T-cell (primary cell): Measurements from ENCODE around the gene MED23. TPM values are rescaled to one million over a fixed set of nuclear protein-coding genes. Genes with fewer than 3 reads are reported as not detected.
A peak's percentile ranks its signal among the peaks of the same experiment; 100 is the strongest.

Experiments
- ATAC-seq, 4 experiments: fragments of 200-7000 bp in 3 of 4; fragments of 150-1000 bp in 1 of 4; cut with Tn5 transposase; replicated peaks in 1 of 4; 1 replicate in 3 of 4; 2 replicates in 1 of 4; pipeline ENCODE4 v1.10.0; 2021; ENCODE audit warnings: moderate library complexity in 3 of 4, mild to moderate bottlenecking in 2 of 4, moderate number of reproducible peaks in 1 of 4
- CTCF ChIA-PET, 2 donors: fragments of 300-600 bp; sonication (Branson Sonifier 250); formaldehyde crosslinking; loops; one replicate each; lab custom pipeline; 2022; ENCODE audit warnings: antibody characterized with exemption in 2 of 2; lab: Charles Lee
- POLR2A ChIA-PET, 2 donors: fragments of 300-600 bp; sonication (Branson Sonifier 250); formaldehyde crosslinking; loops; one replicate each; lab custom pipeline; 2022; ENCODE audit warnings: antibody characterized with exemption in 2 of 2; lab: Charles Lee
- DNase-seq, 35 experiments: peaks; one replicate each; pipeline versions ENCODE4 v3.0.0 to v3.0.0-alpha.2; 2013 to 2023
- H3K27ac ChIP-seq: one replicate; pipeline ENCODE4 v1.5.1; 2013; ENCODE audit warnings: low read length
- H3K27me3 ChIP-seq, 2 experiments: replicated peaks in 1 of 2; 1 replicate in 1 of 2; 2 replicates in 1 of 2; pipeline versions ENCODE4 v1.6.1 to v1.7.0; 2013; ENCODE audit warnings: low read length in 1 of 2, mixed read lengths in 1 of 2; ENCODE audit not compliant: control insufficient read depth in 2 of 2, insufficient read depth in 2 of 2; ENCODE audit errors: extremely low read depth in 1 of 2
- H3K36me3 ChIP-seq, 2 donors: 1 replicate in 1 of 2; 2 replicates in 1 of 2; pipeline versions ENCODE4 v1.6.1 to v1.7.0; 2013; ENCODE audit warnings: low read length in 1 of 2; ENCODE audit not compliant: control insufficient read depth in 2 of 2, insufficient read depth in 1 of 2; ENCODE audit errors: extremely low read depth in 1 of 2
- H3K4me1 ChIP-seq, 2 experiments: 1 replicate in 1 of 2; 2 replicates in 1 of 2; pipeline versions ENCODE4 v1.6.1 to v1.7.0; 2013; ENCODE audit warnings: low read length in 2 of 2, mixed read lengths in 1 of 2; ENCODE audit not compliant: insufficient read depth in 2 of 2, control insufficient read depth in 1 of 2; ENCODE audit errors: extremely low read depth in 1 of 2
- H3K4me3 ChIP-seq, 2 donors: 1 replicate in 1 of 2; 2 replicates in 1 of 2; pipeline versions ENCODE4 v1.5.1 to v1.7.0; 2013; ENCODE audit warnings: mild to moderate bottlenecking in 2 of 2, low read length in 1 of 2, moderate library complexity in 1 of 2; ENCODE audit not compliant: control insufficient read depth in 1 of 2; ENCODE audit errors: extremely low read depth in 1 of 2
- H3K9me3 ChIP-seq: 2 replicates; pipeline ENCODE4 v1.7.0; 2013
- H3K27ac Mint-ChIP-seq, 2 donors: one replicate each; pipeline ENCODE4 v1.8.0; 2020 to 2021; ENCODE audit warnings: mild to moderate bottlenecking in 2 of 2, mixed read lengths in 2 of 2
- H3K27me3 Mint-ChIP-seq, 2 donors: one replicate each; pipeline ENCODE4 v1.8.0; 2021 to 2022; ENCODE audit warnings: mixed read lengths in 2 of 2
- H3K36me3 Mint-ChIP-seq: one replicate; pipeline ENCODE4 v1.8.0; 2021; ENCODE audit warnings: mixed read lengths
- H3K4me1 Mint-ChIP-seq, 3 donors: one replicate each; pipeline ENCODE4 v1.8.0; 2020 to 2022; ENCODE audit warnings: mixed read lengths in 3 of 3, mild to moderate bottlenecking in 1 of 3
- H3K4me3 Mint-ChIP-seq, 3 donors: one replicate each; pipeline ENCODE4 v1.8.0; 2020 to 2022; ENCODE audit warnings: mild to moderate bottlenecking in 3 of 3, mixed read lengths in 3 of 3, moderate library complexity in 3 of 3
- H3K9me3 Mint-ChIP-seq, 3 donors: one replicate each; pipeline ENCODE4 v1.8.0; 2020 to 2022; ENCODE audit warnings: mixed read lengths in 3 of 3
- WGBS: methylation state at CpG from one replicate; pipeline ENCODE4 v1.1.5; 2013; ENCODE audit warnings: missing lambda C conversion rate; ENCODE audit not compliant: insufficient coverage; 5-methylcytosine and 5-hydroxymethylcytosine counted together
- total RNA-seq, 35 experiments: library from RNA in 6 of 35; stranded (reverse) in 6 of 35; fragments of 120-200 nt in 1 of 35; gene quantifications; one replicate each; pipeline versions ENCODE4 v1.2.1 to v1.2.4 and lab custom pipeline; 2013 to 2026

Gene MED23
- total RNA-seq, 5 donors from 2014 or later (not counting 1 experiment from before 2014, with no cell fraction given) = 45.6 to 64.5 (median 46.6) TPM

DNA sequence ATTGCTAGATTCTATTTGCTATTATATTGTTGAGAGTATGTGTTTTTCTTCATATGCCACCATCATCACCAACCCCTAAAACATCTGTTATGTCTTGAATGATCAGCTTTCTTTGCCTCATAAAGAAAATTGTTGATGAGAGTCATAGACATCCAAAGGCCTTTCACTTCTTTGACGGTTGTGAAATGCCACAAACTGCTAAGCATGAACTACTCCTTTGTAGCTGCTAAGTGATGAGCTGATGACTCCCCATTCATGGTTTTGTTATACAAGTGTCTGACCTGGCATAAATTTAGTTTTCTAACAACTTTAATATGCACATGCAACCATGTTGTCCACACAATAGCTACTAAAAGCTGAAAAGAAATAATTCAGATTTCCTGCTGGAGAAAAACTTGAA lies 684 bp upstream of the MED23 start:
- DNase-seq (peak in 1 of 35 experiments; percentile 27), ATAC-seq (no peak)
- Mint-ChIP-seq H3K36me3 (peaks cover 5% of the 10 kb centered on the region), H3K9me3 (no peaks in the 10 kb centered on the region), H3K4me1 (peaks cover 37 to 44% (median 39%) of the 10 kb centered on the region in 3 donors), H3K27me3 (no peaks in the 10 kb centered on the region), H3K27ac (peak overlapping the region; percentile 71 to 96), H3K4me3 (peak overlapping the region; percentile 94 to 99 (median 98))
- peaks cover 6 to 15% of the 10 kb centered on the region in 2 experiments for H3K4me1 ChIP-seq
- CTCF ChIA-PET = interaction anchor here (0.7 to 2.7 kb wide), 25 partner anchors 8 to 1229 kb away, joined by 3 to 19 read pairs (median 4); partner anchors contain the start of gene ENPP3 (in 1 of the 2)
- H3K4me3 ChIP-seq = peak overlapping the region in 1 of 2 donors; percentile 84
- no CpG with 5 or more reads among the region's 1 CpG for WGBS
- no peaks in the 10 kb centered on the region for H3K9me3 ChIP-seq
- peaks cover 0 to 19% of the 10 kb centered on the region in 2 donors for H3K36me3 ChIP-seq
- no peaks in the 10 kb centered on the region for H3K27me3 ChIP-seq
- POLR2A ChIA-PET = interaction anchor here (0.6 to 0.9 kb wide), 3 partner anchors 11 to 230 kb away, joined by 3 read pairs; no protein-coding TSS in a partner anchor
- H3K27ac ChIP-seq = peak overlapping the region; percentile 58

GRCh38 chr6:131615275-131615674 lies 12.8 kb downstream of the MED23 start:
- H3K4me3 Mint-ChIP-seq = no peak overlapping the region
- H3K4me3 ChIP-seq = no peak overlapping the region
- H3K9me3 Mint-ChIP-seq = no peaks in the 10 kb centered on the region
- H3K4me1 Mint-ChIP-seq = peaks cover 6 to 11% (median 7%) of the 10 kb centered on the region in 3 donors
- no peak overlapping the region for H3K27ac Mint-ChIP-seq
- CTCF ChIA-PET = no interaction called here
- H3K4me1 ChIP-seq = no peaks in the 10 kb centered on the region
- no CpG with 5 or more reads among the region's 4 CpGs for WGBS
- DNase-seq (no peak), ATAC-seq (no peak)
- peaks cover 0 to 83% of the 10 kb centered on the region in 2 donors for H3K36me3 ChIP-seq
- H3K27me3 Mint-ChIP-seq = no peaks in the 10 kb centered on the region
- H3K36me3 Mint-ChIP-seq = peaks cover 42% of the 10 kb centered on the region
- H3K9me3 ChIP-seq = no peaks in the 10 kb centered on the region
- POLR2A ChIA-PET = no interaction called here
- H3K27me3 ChIP-seq = no peaks in the 10 kb centered on the region
- H3K27ac ChIP-seq = no peak overlapping the region

GRCh38 chr6:131613296-131613925 lies 14.6 kb downstream of the MED23 start:
- H3K4me1 Mint-ChIP-seq = peaks cover 6 to 12% (median 7%) of the 10 kb centered on the region in 3 donors
- peaks cover 43% of the 10 kb centered on the region for H3K36me3 Mint-ChIP-seq
- CTCF ChIA-PET = interaction anchor here in 1 of 2 donors (0.5 to 4.3 kb wide), 2 partner anchors 15 to 1571 kb away, joined by 3 to 17 read pairs; partner anchors contain the start of gene MED23
- POLR2A ChIA-PET = interaction anchor here in 1 of 2 donors (1.6 kb wide), 1 partner anchor 14 kb away, joined by 3 read pairs; no protein-coding TSS in a partner anchor
- DNase-seq = no peak
- H3K9me3 Mint-ChIP-seq = no peaks in the 10 kb centered on the region
- H3K9me3 ChIP-seq = no peaks in the 10 kb centered on the region
- H3K36me3 ChIP-seq = peaks cover 0 to 84% of the 10 kb centered on the region in 2 donors
- WGBS = no CpG with 5 or more reads among the region's 5 CpGs
- H3K27ac ChIP-seq = no peak overlapping the region
- H3K27ac Mint-ChIP-seq = no peak overlapping the region
- H3K4me3 Mint-ChIP-seq = no peak overlapping the region
- no peaks in the 10 kb centered on the region for H3K27me3 ChIP-seq
- H3K4me1 ChIP-seq = no peaks in the 10 kb centered on the region
- no peak overlapping the region for H3K4me3 ChIP-seq
- ATAC-seq = no peak
- H3K27me3 Mint-ChIP-seq = no peaks in the 10 kb centered on the region

GRCh38 chr6:131602781-131603312 lies 25.2 kb downstream of the MED23 start:
- no peaks in the 10 kb centered on the region for H3K9me3 Mint-ChIP-seq
- H3K27ac Mint-ChIP-seq = no peak overlapping the region
- H3K4me3 Mint-ChIP-seq = no peak overlapping the region
- Histone ChIP-seq H3K4me3 (no peak overlapping the region), H3K36me3 (peaks cover 6 to 88% of the 10 kb centered on the region in 2 donors), H3K27me3 (no peaks in the 10 kb centered on the region), H3K9me3 (no peaks in the 10 kb centered on the region), H3K27ac (no peak overlapping the region), H3K4me1 (no peaks in the 10 kb centered on the region)
- ChIA-PET CTCF (interaction anchor here (1.3 kb wide), 2 partner anchors 11 to 25 kb away, joined by 3 to 4 read pairs; partner anchors contain the start of gene MED23 (in 1 of the 2)), POLR2A (no interaction called here)
- ATAC-seq (no peak), DNase-seq (no peak)
- WGBS = 100% methylated on average over 1 of the region's 1 CpG
- no peaks in the 10 kb centered on the region for H3K27me3 Mint-ChIP-seq
- H3K4me1 Mint-ChIP-seq = peaks cover 0 to 2% (median 0%) of the 10 kb centered on the region in 3 donors
- peaks cover 61% of the 10 kb centered on the region for H3K36me3 Mint-ChIP-seq

- no peak overlapping the region for H3K27ac Mint-ChIP-seq
- H3K9me3 Mint-ChIP-seq = no peaks in the 10 kb centered on the region
- peaks cover 61% of the 10 kb centered on the region for H3K36me3 Mint-ChIP-seq
- Histone ChIP-seq H3K4me1 (no peaks in the 10 kb centered on the region), H3K27me3 (no peaks in the 10 kb centered on the region), H3K36me3 (peaks cover 4 to 84% of the 10 kb centered on the region in 2 donors), H3K9me3 (no peaks in the 10 kb centered on the region), H3K27ac (no peak overlapping the region), H3K4me3 (no peak overlapping the region)
- DNase-seq = no peak
- H3K4me1 Mint-ChIP-seq = peaks cover 0 to 4% (median 0%) of the 10 kb centered on the region in 3 donors
- H3K4me3 Mint-ChIP-seq = no peak overlapping the region
- 100% methylated on average over 1 of the region's 4 CpGs for WGBS
- no peak for ATAC-seq
- CTCF ChIA-PET = interaction anchor here in 1 of 2 donors (1.3 kb wide), 1 partner anchor 715 kb away, joined by 5 read pairs; no protein-coding TSS in a partner anchor
- POLR2A ChIA-PET = no interaction called here
- H3K27me3 Mint-ChIP-seq = no peaks in the 10 kb centered on the region
Measured at GRCh38 chr6:131600716-131601115, 27.3 kb downstream of the MED23 start.

GRCh38 chr6:131597446-131597845 lies 30.6 kb downstream of the MED23 start:
- peaks cover 0 to 4% (median 0%) of the 10 kb centered on the region in 3 donors for H3K4me1 Mint-ChIP-seq
- no peaks in the 10 kb centered on the region for H3K9me3 Mint-ChIP-seq
- WGBS = no CpG with 5 or more reads among the region's 3 CpGs
- no peak overlapping the region for H3K4me3 Mint-ChIP-seq
- Histone ChIP-seq H3K4me3 (no peak overlapping the region), H3K27ac (no peak overlapping the region), H3K27me3 (no peaks in the 10 kb centered on the region), H3K9me3 (no peaks in the 10 kb centered on the region), H3K4me1 (no peaks in the 10 kb centered on the region), H3K36me3 (peaks cover 6 to 81% of the 10 kb centered on the region in 2 donors)
- ChIA-PET CTCF (interaction anchor here (0.7 to 2.0 kb wide), 8 partner anchors 20 to 712 kb away, joined by 3 to 8 read pairs (median 5); no protein-coding TSS in a partner anchor), POLR2A (interaction anchor here in 1 of 2 donors (0.6 kb wide), 2 partner anchors 10 to 30 kb away, joined by 4 to 8 read pairs; no protein-coding TSS in a partner anchor)
- DNase-seq (peak in 1 of 35 experiments; percentile 33), ATAC-seq (peak in 1 of 4 experiments; percentile 59)
- H3K27ac Mint-ChIP-seq = no peak overlapping the region
- H3K36me3 Mint-ChIP-seq = peaks cover 67% of the 10 kb centered on the region
- no peaks in the 10 kb centered on the region for H3K27me3 Mint-ChIP-seq
